A673 (cell line): ENCODE measurements around the gene CNKSR1.

ENCODE experiments used
- EZH2 ChIP-seq: fragments of 200-600 bp; sonication (generic); IDR thresholded peaks from 2 replicates; pipeline ENCODE4 v1.6.1; 2017; ENCODE audit warnings: borderline replicate concordance, low read depth, mild to moderate bottlenecking, mixed read lengths, antibody characterized with exemption, low read length; ENCODE audit not compliant: poor library complexity, severe bottlenecking
- TF ChIP-seq, protein P1 (sequence below): fragments of 300-800, 200-600 bp; sonication (generic); conservative IDR thresholded peaks from 2 replicates; pipeline ENCODE4 v1.5.1; 2017; ENCODE audit warnings: low read depth, mild to moderate bottlenecking, antibody characterized with exemption, low read length, moderate library complexity, mixed read lengths

DNA sequence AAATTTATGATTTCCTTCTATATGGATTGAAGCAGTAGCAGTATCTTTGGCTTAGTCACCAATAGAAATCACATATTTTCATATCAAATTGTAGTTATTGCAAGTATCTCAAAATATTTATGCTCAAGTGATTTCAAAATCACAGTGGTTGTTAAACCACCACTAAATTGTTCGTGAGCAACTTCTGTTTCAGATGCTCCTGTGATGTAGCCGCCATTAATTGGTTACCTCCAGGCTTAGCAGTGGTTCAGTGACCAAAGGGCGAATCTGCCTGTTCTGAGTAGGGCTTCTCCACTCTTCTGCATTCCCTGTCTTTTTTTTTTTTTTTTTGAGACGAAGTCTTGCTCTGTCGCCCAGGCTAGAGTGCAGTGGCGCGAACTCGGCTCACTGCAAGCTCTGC is 1.9 kb upstream of the CNKSR1 start:
- TF ChIP-seq, protein P1, sequence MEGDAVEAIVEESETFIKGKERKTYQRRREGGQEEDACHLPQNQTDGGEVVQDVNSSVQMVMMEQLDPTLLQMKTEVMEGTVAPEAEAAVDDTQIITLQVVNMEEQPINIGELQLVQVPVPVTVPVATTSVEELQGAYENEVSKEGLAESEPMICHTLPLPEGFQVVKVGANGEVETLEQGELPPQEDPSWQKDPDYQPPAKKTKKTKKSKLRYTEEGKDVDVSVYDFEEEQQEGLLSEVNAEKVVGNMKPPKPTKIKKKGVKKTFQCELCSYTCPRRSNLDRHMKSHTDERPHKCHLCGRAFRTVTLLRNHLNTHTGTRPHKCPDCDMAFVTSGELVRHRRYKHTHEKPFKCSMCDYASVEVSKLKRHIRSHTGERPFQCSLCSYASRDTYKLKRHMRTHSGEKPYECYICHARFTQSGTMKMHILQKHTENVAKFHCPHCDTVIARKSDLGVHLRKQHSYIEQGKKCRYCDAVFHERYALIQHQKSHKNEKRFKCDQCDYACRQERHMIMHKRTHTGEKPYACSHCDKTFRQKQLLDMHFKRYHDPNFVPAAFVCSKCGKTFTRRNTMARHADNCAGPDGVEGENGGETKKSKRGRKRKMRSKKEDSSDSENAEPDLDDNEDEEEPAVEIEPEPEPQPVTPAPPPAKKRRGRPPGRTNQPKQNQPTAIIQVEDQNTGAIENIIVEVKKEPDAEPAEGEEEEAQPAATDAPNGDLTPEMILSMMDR, result no peak
- TF ChIP-seq EZH2, result no peak
